GM21367 (cell line): ENCODE measurements around the gene ZNF547.

ENCODE experiments used
- ATAC-seq: cut with Tn5 transposase; IDR thresholded peaks from one replicate; pipeline ENCODE4 v1.9.1; 2021; ENCODE audit not compliant: unreplicated experiment

The ZNF547 gene

GRCh38 chr19:57362997-57363687 lies at the start of gene ZNF547, which contains the start of gene TRAPPC2B:
TSS of gene ZNF547 (plus strand) at chr19:57363551. CDS start at chr19:57368556, 5,005 bp downstream.
TSS of gene TRAPPC2B (plus strand) at chr19:57363551. CDS start at chr19:57364834, 1,283 bp downstream.
- peak; percentile 91 for ATAC-seq

GRCh38 chr19:57314146-57314545 lies 49.2 kb upstream of the ZNF547 start:
- ATAC-seq, result no peak

- ATAC-seq, result no peak
Measured at GRCh38 chr19:57317503-57317902, 45.8 kb upstream of the ZNF547 start.

- ATAC-seq, result no peak
Measured at GRCh38 chr19:57319869-57320179, 43.5 kb upstream of the ZNF547 start.

DNA sequence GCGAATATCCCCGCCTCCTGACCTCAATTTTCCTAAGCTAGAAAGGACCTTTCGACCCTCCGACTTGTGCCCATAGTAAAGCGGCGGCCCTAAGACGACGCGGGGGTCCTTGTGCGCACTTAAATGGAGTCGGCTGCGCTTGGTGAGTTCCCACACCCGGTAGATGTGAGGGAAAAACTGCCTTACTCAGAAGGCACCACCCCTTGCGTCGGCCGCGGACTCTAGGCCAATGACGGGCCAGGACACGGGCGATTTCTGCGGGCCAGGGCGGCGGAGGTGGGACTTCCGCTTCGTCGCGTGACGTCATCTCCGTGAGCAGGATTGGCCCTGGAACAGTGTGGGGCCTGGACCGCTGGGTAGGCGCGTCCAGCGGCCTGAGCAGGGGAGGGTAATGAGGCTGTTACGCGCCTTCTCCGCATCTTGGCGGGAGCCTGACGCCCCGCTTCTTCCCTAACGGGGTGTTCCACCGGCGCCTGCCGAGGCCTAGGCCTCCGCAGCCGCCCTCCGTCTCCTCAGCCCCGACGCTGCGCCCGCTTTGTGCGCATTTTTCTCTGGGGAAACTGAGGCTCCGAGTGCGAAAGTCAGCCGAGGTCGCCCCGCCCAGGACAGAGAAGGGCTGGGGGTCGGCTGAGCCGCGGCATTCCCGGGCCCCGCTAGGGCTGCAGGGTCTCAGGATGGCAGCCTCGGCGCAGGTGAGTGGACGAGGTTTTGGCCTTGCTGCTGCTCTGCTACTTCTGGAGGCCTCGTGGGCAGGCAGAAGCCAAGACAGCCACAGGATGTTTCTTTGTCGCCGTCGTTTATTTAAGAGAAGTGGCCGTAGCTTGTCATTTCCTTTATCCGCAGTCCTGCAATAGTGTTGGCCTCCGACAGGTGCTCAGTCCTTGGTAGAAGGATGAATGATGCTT lies 42.9 kb upstream of the ZNF547 start, which contains the start of gene ZNF543:
Gene ZNF543 (plus strand): TSS at position 293 of the 905 bp plus-strand sequence. CDS start 382 bp downstream, at position 675.
- peak; percentile 98 for ATAC-seq

DNA sequence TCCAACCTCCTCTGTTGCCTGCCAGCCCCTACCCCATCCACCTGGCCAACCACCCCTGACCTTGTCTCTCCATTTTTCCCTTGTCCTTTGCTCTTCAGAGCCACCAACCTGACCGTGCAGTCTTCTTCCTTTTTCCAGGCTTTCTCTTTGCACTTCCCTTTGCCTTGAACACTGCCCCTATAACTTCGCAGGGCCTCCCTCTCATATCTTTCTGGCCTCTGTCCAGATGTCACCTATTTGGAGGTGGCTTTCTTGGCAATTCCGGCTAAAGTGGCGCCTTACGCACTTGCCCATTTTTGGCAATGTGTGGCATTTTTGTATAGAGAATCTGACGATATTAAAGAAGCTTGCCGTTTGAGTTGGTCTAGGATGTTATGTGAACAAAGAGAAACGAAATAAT lies 42.2 kb upstream of the ZNF547 start:
- ATAC-seq, result no peak

- ATAC-seq, result no peak
Measured at GRCh38 chr19:57321751-57322150, 41.6 kb upstream of the ZNF547 start.

GRCh38 chr19:57324992-57325391 lies 38.4 kb upstream of the ZNF547 start:
- no peak for ATAC-seq

DNA sequence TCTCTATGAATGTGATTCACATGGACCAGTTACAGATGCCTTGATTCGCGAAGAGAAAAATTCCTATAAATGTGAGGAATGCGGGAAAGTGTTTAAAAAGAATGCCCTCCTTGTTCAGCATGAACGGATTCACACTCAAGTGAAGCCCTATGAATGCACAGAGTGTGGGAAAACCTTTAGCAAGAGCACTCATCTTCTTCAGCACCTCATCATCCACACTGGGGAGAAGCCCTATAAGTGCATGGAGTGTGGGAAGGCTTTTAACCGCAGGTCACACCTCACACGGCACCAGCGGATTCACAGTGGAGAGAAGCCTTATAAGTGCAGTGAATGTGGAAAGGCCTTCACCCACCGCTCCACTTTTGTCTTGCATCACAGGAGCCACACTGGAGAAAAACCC lies 35.4 kb upstream of the ZNF547 start:
- no peak for ATAC-seq

DNA sequence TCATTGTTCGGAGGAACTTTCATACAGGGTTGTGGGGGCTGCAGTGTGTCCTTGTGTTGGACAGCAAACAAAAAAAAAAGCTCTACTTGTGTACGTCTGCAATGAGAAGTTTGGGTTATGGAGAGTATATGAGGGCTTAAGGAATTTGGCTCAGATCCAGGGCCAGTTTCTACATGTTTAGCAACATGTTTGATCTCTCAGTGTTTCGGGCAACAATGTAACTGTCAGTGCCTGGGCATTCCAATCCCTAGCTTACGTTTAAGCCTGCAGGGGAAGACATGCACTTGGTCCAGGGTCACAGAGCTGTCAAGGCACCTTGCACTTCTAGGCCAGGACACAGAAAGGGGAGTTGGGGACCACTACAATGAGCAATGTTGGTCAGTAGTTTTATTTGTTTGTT lies 29.2 kb upstream of the ZNF547 start:
- ATAC-seq, result no peak

- no peak for ATAC-seq
Measured at GRCh38 chr19:57338877-57339276, 24.5 kb upstream of the ZNF547 start.

DNA sequence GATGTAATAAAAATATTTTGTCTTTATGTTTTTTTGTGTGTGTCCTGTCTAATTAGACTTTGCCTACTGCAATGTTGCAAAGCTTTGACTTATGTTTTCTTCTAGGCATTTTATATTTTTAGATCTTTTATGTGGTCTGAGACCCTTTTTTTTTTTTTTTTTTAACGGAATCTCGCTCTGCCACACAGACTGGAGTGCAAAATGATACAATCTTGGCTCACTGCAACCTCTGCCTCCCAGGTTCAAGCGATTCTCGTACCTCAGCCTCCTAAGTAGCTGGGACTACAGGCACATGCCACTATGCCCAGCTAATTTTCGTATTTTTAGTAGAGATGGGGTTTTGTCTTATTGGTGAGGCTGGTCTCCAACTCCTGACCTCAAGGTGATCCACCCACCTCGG lies 20.8 kb upstream of the ZNF547 start:
- no peak for ATAC-seq

- no peak for ATAC-seq
Measured at GRCh38 chr19:57348136-57348535, 15.2 kb upstream of the ZNF547 start.

GRCh38 chr19:57350877-57351805 lies 12.2 kb upstream of the ZNF547 start, which contains the start of gene ZNF304:
TSS of gene ZNF304 (plus strand) at chr19:57351271. CDS start at chr19:57351665, 394 bp downstream.
- ATAC-seq, result peak; percentile 92

DNA sequence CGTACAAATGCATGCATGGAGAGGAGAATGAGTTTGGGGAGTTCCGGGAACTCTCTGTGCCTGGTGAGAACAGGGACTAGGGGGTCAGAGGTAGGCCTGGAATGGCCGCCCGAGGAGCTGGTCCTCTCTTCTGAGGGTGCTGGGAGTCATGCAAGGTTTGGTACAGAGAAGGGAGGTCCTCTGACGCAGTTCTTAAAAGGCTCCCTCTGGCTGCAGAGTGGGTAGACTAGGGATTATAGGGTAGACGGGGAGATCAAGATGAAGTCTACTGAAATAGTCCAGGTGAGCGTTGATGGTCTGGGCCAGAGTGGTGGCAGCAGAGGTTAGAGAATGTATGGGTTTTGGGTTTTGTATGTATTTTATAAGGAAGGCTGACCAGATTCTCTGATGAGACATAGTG lies 11.5 kb upstream of the ZNF547 start:
- ATAC-seq, result no peak

- ATAC-seq, result no peak
Measured at GRCh38 chr19:57355916-57356315, 7.4 kb upstream of the ZNF547 start.

- no peak for ATAC-seq
Measured at GRCh38 chr19:57357406-57357805, 5.9 kb upstream of the ZNF547 start.

DNA sequence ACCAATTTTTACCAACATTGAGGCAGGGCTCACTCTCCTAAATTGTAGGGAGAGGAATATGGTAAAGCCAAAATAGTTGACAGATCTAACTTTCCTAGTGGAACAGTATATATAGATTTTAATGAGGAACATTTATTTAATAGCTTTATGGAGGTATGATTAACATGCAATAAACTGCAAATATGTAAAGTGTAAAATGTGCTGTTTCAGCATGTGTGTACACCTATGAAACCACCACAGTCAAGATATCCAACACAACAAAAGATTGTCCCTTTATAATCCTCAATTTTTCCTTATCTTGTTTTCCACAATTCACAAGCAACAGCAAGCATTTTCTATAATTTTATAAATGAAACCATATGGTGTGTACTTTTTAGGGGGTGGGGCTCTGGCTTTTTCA lies 4.1 kb upstream of the ZNF547 start:
- ATAC-seq, result no peak

- no peak for ATAC-seq
Measured at GRCh38 chr19:57362419-57362818, 932 bp upstream of the ZNF547 start.

- ATAC-seq, result no peak
Measured at GRCh38 chr19:57363688-57364181, 384 bp downstream of the ZNF547 start.

- no peak for ATAC-seq
Measured at GRCh38 chr19:57366776-57367175, 3.4 kb downstream of the ZNF547 start.
